ENCODE results near the gene APOL1. TPM values are rescaled to one million over a fixed set of nuclear protein-coding genes. Genes with fewer than 3 reads are reported as not detected.

APOL1 gene
- total and polyA plus RNA-seq, 2 donors (not counting 1 experiment from before 2014, with no cell fraction given), result 40.0 to 80.3 TPM

GRCh38 chr22:36274531-36274930 is 21.6 kb downstream of the APOL1 start:
- Histone ChIP-seq H3K79me2 (ENCODE audit: control insufficient read depth, insufficient read depth, low read length) (no peaks in the 10 kb centered on the region), H3K9ac (ENCODE audit: insufficient read depth, low read length) (no peak overlapping the region), H2AFZ (ENCODE audit: low read length) (no peak overlapping the region), H3K9me3 (ENCODE audit: control insufficient read depth, insufficient read depth, low read depth, low read length) (no peaks in the 10 kb centered on the region), H3K4me2 (ENCODE audit: extremely low read depth, insufficient read depth, low read length) (no peak overlapping the region), H3K27me3 (ENCODE audit: control insufficient read depth, insufficient read depth, low read length) (no peaks in the 10 kb centered on the region), H3K36me3 (ENCODE audit: control insufficient read depth, insufficient read depth, low read length) (peaks cover 5% of the 10 kb centered on the region), H3K4me1 (ENCODE audit: control insufficient read depth, extremely low read depth, insufficient read depth, low read length) (no peaks in the 10 kb centered on the region), H3K27ac (ENCODE audit: insufficient read depth, low read length) (no peak overlapping the region), H3K4me3 (replicated peaks in 1 of 4; ENCODE audit: control extremely low read depth in 1 of 4, insufficient read depth in 1 of 4, low read depth in 3 of 4, low read length in 4 of 4) (no peak overlapping the region), H4K20me1 (ENCODE audit: control insufficient read depth, extremely low read depth, insufficient read depth, low read length) (no peaks in the 10 kb centered on the region)
- TF ChIP-seq CTCF (conservative IDR thresholded peaks at IDR 0.05 in 1 of 2, IDR thresholded peaks at IDR 0.05 in 1 of 2; ENCODE audit: low read depth in 1 of 2, low read length in 2 of 2), result no peak
- TF ChIP-seq EZH2 (IDR thresholded peaks at IDR 0.05; ENCODE audit: low read length, missing control alignments), result no peak
- DNase-seq (ENCODE audit: low read depth in 2 of 2), result no peak

- no peak overlapping the region for H3K9ac ChIP-seq (ENCODE audit: insufficient read depth, low read length)
- H3K27ac ChIP-seq (ENCODE audit: insufficient read depth, low read length), result no peak overlapping the region
- TF ChIP-seq EZH2 (IDR thresholded peaks at IDR 0.05; ENCODE audit: low read length, missing control alignments) (no peak), CTCF (conservative IDR thresholded peaks at IDR 0.05 in 1 of 2, IDR thresholded peaks at IDR 0.05 in 1 of 2; ENCODE audit: low read depth in 1 of 2, low read length in 2 of 2) (peak; percentile 66 to 82)
- H3K9me3 ChIP-seq (ENCODE audit: control insufficient read depth, insufficient read depth, low read depth, low read length), result no peaks in the 10 kb centered on the region
- no peak overlapping the region for H3K4me3 ChIP-seq (replicated peaks in 1 of 4; ENCODE audit: control extremely low read depth in 1 of 4, insufficient read depth in 1 of 4, low read depth in 3 of 4, low read length in 4 of 4)
- H4K20me1 ChIP-seq (ENCODE audit: control insufficient read depth, extremely low read depth, insufficient read depth, low read length), result no peaks in the 10 kb centered on the region
- no peak overlapping the region for H2AFZ ChIP-seq (ENCODE audit: low read length)
- DNase-seq (ENCODE audit: low read depth in 2 of 2), result peak; percentile 53 to 65
- no peaks in the 10 kb centered on the region for H3K4me1 ChIP-seq (ENCODE audit: control insufficient read depth, extremely low read depth, insufficient read depth, low read length)
- H3K27me3 ChIP-seq (ENCODE audit: control insufficient read depth, insufficient read depth, low read length), result no peaks in the 10 kb centered on the region
- H3K4me2 ChIP-seq (ENCODE audit: extremely low read depth, insufficient read depth, low read length), result no peak overlapping the region
- H3K79me2 ChIP-seq (ENCODE audit: control insufficient read depth, insufficient read depth, low read length), result no peaks in the 10 kb centered on the region
- H3K36me3 ChIP-seq (ENCODE audit: control insufficient read depth, insufficient read depth, low read length), result peaks cover 20% of the 10 kb centered on the region
Measured at GRCh38 chr22:36277482-36278291, 24.8 kb downstream of the APOL1 start.

GRCh38 chr22:36279219-36279666 is 26.3 kb downstream of the APOL1 start:
- H3K36me3 ChIP-seq (ENCODE audit: control insufficient read depth, insufficient read depth, low read length), result peaks cover 30% of the 10 kb centered on the region
- TF ChIP-seq EZH2 (IDR thresholded peaks at IDR 0.05; ENCODE audit: low read length, missing control alignments) (no peak), CTCF (conservative IDR thresholded peaks at IDR 0.05 in 1 of 2, IDR thresholded peaks at IDR 0.05 in 1 of 2; ENCODE audit: low read depth in 1 of 2, low read length in 2 of 2) (no peak)
- DNase-seq (ENCODE audit: low read depth in 2 of 2), result peak in 1 of 2 donors; percentile 40
- no peak overlapping the region for H3K4me3 ChIP-seq (replicated peaks in 1 of 4; ENCODE audit: control extremely low read depth in 1 of 4, insufficient read depth in 1 of 4, low read depth in 3 of 4, low read length in 4 of 4)
- H3K9ac ChIP-seq (ENCODE audit: insufficient read depth, low read length), result no peak overlapping the region
- no peaks in the 10 kb centered on the region for H3K4me1 ChIP-seq (ENCODE audit: control insufficient read depth, extremely low read depth, insufficient read depth, low read length)
- no peak overlapping the region for H3K27ac ChIP-seq (ENCODE audit: insufficient read depth, low read length)
- no peak overlapping the region for H3K4me2 ChIP-seq (ENCODE audit: extremely low read depth, insufficient read depth, low read length)
- H3K79me2 ChIP-seq (ENCODE audit: control insufficient read depth, insufficient read depth, low read length), result no peaks in the 10 kb centered on the region
- H3K27me3 ChIP-seq (ENCODE audit: control insufficient read depth, insufficient read depth, low read length), result no peaks in the 10 kb centered on the region
- no peaks in the 10 kb centered on the region for H4K20me1 ChIP-seq (ENCODE audit: control insufficient read depth, extremely low read depth, insufficient read depth, low read length)
- H3K9me3 ChIP-seq (ENCODE audit: control insufficient read depth, insufficient read depth, low read depth, low read length), result no peaks in the 10 kb centered on the region
- H2AFZ ChIP-seq (ENCODE audit: low read length), result no peak overlapping the region
